ENCODE measurements around the gene TAS2R60.
"Not testable (repeated sequence)": the region's sequence is repeated elsewhere in the genome, so short reads cannot be mapped to it uniquely, and the experiment has no call there.

- TF ChIP-seq PAX5 (IDR thresholded peaks at IDR 0.05; ENCODE audit: insufficient read depth, low read length, severe bottlenecking); POLR2AphosphoS5 (IDR thresholded peaks at IDR 0.05; ENCODE audit: low read depth, low read length); POLR2A (IDR thresholded peaks at IDR 0.05; ENCODE audit: low read depth, low read length); TAF1 (IDR thresholded peaks at IDR 0.05; ENCODE audit: low read depth, low read length); POU2F2 (IDR thresholded peaks at IDR 0.05; ENCODE audit: low read depth, low read length): not testable (repeated sequence)
These were observed 28.9 kb downstream of the TAS2R60 start for GRCh38 chr7:143472071-143472689.

Data from GM12891 (cell line).